Mesothelial cell of epicardium (in vitro differentiated cells): Measurements from ENCODE around the gene ID1. TPM values are rescaled to one million over a fixed set of nuclear protein-coding genes. Genes with fewer than 3 reads are reported as not detected.
"Not testable (repeated sequence)": the region's sequence is repeated elsewhere in the genome, so short reads cannot be mapped to it uniquely, and the experiment has no call there.

Experiments
- DNase-seq, 2 experiments: peaks; one replicate each; pipeline ENCODE4 v3.0.0; 2021; ENCODE audit warnings: low spot score in 2 of 2; ENCODE audit not compliant: unreplicated experiment in 2 of 2
- H3K27ac Mint-ChIP-seq: 2 replicates; pipeline ENCODE4 v1.8.0; 2021; ENCODE audit warnings: mixed read lengths
- H3K27me3 Mint-ChIP-seq: 2 replicates; pipeline ENCODE4 v1.8.0; 2021; ENCODE audit warnings: low read depth, mixed read lengths
- H3K36me3 Mint-ChIP-seq: 2 replicates; pipeline ENCODE4 v1.8.0; 2021; ENCODE audit warnings: mixed read lengths
- H3K4me1 Mint-ChIP-seq: 2 replicates; pipeline ENCODE4 v1.8.0; 2021; ENCODE audit warnings: mixed read lengths
- H3K4me3 Mint-ChIP-seq: 2 replicates; pipeline ENCODE4 v1.8.0; 2021; ENCODE audit warnings: mild to moderate bottlenecking, moderate library complexity, mixed read lengths
- H3K9me3 Mint-ChIP-seq: 2 replicates; pipeline ENCODE4 v1.8.0; 2021; ENCODE audit warnings: mixed read lengths
- total RNA-seq: library from RNA; stranded (reverse); gene quantifications from 3 replicates; pipeline ENCODE4 v1.2.1, GENCODE V29; 2021
- TF ChIP-seq, protein P1 (sequence below): fragments of 200-600 bp; sonication (generic); IDR thresholded peaks from one replicate; pipeline ENCODE4 v1.5.0; 2021; ENCODE audit warnings: antibody characterized with exemption; ENCODE audit not compliant: unreplicated experiment

ID1 gene
- total RNA-seq, 1 donor from 2014 or later: 374 TPM

DNA sequence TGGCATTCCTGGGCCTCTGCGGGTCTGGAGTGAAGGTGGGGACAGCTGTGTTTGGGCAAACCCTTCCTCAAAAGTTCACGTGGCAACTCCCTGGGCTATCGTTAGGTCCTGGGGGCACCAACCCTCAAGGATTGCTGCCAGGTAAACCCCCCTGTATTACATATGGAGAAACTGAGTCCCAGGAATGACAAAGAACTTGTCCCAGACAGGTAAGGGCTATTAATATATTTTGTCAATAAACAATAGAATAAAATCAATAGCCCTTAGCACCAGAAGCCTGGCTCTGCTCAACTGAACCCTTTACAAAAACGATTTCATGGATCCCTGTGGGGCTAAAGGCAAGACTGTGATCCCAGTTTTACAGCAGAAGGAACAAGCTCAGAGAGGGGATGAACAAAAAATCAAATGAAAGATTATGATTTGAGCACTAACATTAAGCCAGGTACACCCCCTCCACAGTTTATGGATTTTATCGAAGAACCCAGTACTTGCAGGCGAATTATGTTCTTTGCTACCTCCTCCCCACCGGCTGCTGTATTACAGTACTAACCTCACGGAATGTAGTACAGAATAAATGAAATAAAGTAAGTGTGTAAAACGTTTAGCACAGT lies 2.7 kb downstream of the ID1 start:
- peaks cover 13% of the 10 kb centered on the region for H3K36me3 Mint-ChIP-seq
- DNase-seq: no peak
- H3K4me1 Mint-ChIP-seq: peaks cover 58% of the 10 kb centered on the region
- no peaks in the 10 kb centered on the region for H3K27me3 Mint-ChIP-seq
- H3K9me3 Mint-ChIP-seq: no peaks in the 10 kb centered on the region
- peak overlapping the region; percentile 98 for H3K4me3 Mint-ChIP-seq
- peak overlapping the region; percentile 100 for H3K27ac Mint-ChIP-seq
- TF ChIP-seq, protein P1, sequence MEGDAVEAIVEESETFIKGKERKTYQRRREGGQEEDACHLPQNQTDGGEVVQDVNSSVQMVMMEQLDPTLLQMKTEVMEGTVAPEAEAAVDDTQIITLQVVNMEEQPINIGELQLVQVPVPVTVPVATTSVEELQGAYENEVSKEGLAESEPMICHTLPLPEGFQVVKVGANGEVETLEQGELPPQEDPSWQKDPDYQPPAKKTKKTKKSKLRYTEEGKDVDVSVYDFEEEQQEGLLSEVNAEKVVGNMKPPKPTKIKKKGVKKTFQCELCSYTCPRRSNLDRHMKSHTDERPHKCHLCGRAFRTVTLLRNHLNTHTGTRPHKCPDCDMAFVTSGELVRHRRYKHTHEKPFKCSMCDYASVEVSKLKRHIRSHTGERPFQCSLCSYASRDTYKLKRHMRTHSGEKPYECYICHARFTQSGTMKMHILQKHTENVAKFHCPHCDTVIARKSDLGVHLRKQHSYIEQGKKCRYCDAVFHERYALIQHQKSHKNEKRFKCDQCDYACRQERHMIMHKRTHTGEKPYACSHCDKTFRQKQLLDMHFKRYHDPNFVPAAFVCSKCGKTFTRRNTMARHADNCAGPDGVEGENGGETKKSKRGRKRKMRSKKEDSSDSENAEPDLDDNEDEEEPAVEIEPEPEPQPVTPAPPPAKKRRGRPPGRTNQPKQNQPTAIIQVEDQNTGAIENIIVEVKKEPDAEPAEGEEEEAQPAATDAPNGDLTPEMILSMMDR: no peak

GRCh38 chr20:31608251-31608945 lies 3.3 kb downstream of the ID1 start:
- TF ChIP-seq, protein P1: no peak
- DNase-seq: peak; percentile 82 to 90
- H3K9me3 Mint-ChIP-seq: no peaks in the 10 kb centered on the region
- peak overlapping the region; percentile 100 for H3K27ac Mint-ChIP-seq
- peaks cover 13% of the 10 kb centered on the region for H3K36me3 Mint-ChIP-seq
- peaks cover 57% of the 10 kb centered on the region for H3K4me1 Mint-ChIP-seq
- peak overlapping the region; percentile 98 for H3K4me3 Mint-ChIP-seq
- no peaks in the 10 kb centered on the region for H3K27me3 Mint-ChIP-seq

GRCh38 chr20:31612271-31612640 lies 7.2 kb downstream of the ID1 start:
- peaks cover 42% of the 10 kb centered on the region for H3K4me1 Mint-ChIP-seq
- not testable (repeated sequence) for H3K27me3 Mint-ChIP-seq, DNase-seq, H3K36me3 Mint-ChIP-seq, H3K4me3 Mint-ChIP-seq, H3K9me3 Mint-ChIP-seq
- H3K27ac Mint-ChIP-seq: peak overlapping the region; percentile 71

DNA sequence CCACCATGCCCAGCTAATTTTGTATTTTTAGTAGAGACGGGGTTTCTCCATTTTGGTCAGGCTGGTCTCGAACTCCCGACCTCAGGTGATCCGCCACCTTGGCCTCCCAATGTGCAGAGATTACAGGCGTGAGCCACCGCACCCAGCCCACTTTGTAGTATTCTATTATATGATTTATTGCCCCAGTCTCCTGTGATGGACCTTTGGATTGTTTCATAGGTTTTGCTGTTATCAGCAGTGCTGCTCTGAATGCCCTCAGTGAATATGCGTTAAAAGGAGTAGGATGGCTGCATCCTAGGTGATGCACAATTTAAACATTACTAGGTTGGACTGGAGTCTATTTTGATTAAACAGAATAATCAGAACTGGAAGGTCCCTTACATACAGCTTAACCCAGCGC lies 10.3 kb downstream of the ID1 start:
- H3K27me3 Mint-ChIP-seq: no peaks in the 10 kb centered on the region
- no peak overlapping the region for H3K27ac Mint-ChIP-seq
- no peaks in the 10 kb centered on the region for H3K36me3 Mint-ChIP-seq
- TF ChIP-seq, protein P1: no peak
- DNase-seq: no peak
- H3K4me1 Mint-ChIP-seq: peaks cover 19% of the 10 kb centered on the region
- no peak overlapping the region for H3K4me3 Mint-ChIP-seq
- no peaks in the 10 kb centered on the region for H3K9me3 Mint-ChIP-seq

DNA sequence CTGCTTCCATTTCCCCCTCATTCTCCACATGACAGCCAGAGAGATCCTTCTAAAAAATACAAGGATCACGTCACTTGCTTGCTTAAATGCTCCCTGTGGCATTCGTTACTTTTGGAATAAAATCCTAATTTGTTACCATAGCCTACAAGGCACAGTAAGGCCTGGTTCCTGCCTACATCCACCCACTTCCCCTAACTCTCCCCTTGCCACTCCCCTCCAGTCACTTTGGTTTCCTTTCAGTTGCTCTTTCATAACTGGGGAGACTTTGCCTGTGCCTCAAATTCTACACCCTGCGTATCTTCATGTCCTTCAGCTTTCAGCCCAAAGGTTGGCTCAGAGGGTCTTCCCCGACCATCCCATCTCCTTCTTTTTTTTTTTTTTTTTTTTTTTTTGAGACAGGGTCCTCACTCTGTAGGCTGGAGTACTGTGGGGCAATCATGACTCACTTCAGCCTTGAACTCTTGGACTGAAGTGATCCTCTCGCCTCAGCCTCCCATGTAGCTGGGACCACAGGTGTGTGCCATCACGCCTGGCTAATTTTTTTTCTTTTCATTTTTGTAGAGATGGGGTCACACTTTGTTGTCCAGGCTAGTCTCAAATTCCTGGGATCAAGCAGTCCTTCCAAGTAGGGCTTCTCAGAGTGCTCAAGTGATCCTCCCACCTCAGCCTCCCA lies 12.5 kb downstream of the ID1 start:
- Mint-ChIP-seq H3K9me3 (no peaks in the 10 kb centered on the region), H3K27ac (no peak overlapping the region), H3K36me3 (no peaks in the 10 kb centered on the region), H3K27me3 (no peaks in the 10 kb centered on the region), H3K4me1 (peaks cover 4% of the 10 kb centered on the region), H3K4me3 (no peak overlapping the region)
- TF ChIP-seq, protein P1: no peak
- no peak for DNase-seq

GRCh38 chr20:31620246-31620645 lies 15.2 kb downstream of the ID1 start:
- DNase-seq: no peak
- TF ChIP-seq, protein P1: no peak
- Mint-ChIP-seq H3K27me3 (no peaks in the 10 kb centered on the region), H3K4me3 (no peak overlapping the region), H3K27ac (no peak overlapping the region), H3K36me3 (no peaks in the 10 kb centered on the region), H3K9me3 (no peaks in the 10 kb centered on the region), H3K4me1 (no peaks in the 10 kb centered on the region)

DNA sequence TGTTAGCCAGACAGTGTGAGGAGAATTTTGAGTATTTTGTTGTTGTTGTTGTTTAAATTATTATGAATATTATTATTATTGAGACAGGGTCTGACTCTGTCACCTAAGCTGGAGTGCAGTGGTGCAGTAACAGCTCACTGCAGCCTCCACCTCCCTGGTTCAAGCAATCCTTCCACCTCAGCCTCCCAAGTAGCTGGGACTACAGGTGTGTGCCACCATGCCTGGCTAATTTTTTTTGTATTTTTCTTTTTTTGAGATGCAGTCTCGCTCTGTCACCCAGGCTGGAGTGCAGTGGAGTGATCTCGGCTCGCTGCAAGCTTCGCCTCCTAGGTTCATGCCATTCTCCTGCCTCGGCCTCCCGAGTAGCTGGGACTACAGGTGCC lies 18.0 kb downstream of the ID1 start:
- DNase-seq, H3K27me3 Mint-ChIP-seq, H3K36me3 Mint-ChIP-seq, H3K9me3 Mint-ChIP-seq, H3K4me1 Mint-ChIP-seq, H3K4me3 Mint-ChIP-seq, H3K27ac Mint-ChIP-seq: not testable (repeated sequence)

GRCh38 chr20:31626534-31626933 lies 21.4 kb downstream of the ID1 start:
- H3K9me3 Mint-ChIP-seq, H3K27me3 Mint-ChIP-seq, DNase-seq, H3K36me3 Mint-ChIP-seq, H3K4me3 Mint-ChIP-seq, H3K4me1 Mint-ChIP-seq, H3K27ac Mint-ChIP-seq: not testable (repeated sequence)

GRCh38 chr20:31628057-31628456 lies 23.0 kb downstream of the ID1 start:
- H3K4me1 Mint-ChIP-seq, H3K36me3 Mint-ChIP-seq, DNase-seq, H3K27me3 Mint-ChIP-seq, H3K4me3 Mint-ChIP-seq, H3K9me3 Mint-ChIP-seq, H3K27ac Mint-ChIP-seq: not testable (repeated sequence)
